ENCODE data around the gene SPSB2. TPM values are rescaled to one million over a fixed set of nuclear protein-coding genes. Genes with fewer than 3 reads are reported as not detected.
"Not testable (repeated sequence)": the region's sequence is repeated elsewhere in the genome, so short reads cannot be mapped to it uniquely, and the experiment has no call there.

Gene SPSB2, protein sequence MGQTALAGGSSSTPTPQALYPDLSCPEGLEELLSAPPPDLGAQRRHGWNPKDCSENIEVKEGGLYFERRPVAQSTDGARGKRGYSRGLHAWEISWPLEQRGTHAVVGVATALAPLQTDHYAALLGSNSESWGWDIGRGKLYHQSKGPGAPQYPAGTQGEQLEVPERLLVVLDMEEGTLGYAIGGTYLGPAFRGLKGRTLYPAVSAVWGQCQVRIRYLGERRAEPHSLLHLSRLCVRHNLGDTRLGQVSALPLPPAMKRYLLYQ
- 2.9 and 8.3 TPM in 2 replicates for total RNA-seq (2014; rRNA removed; shearing (Covaris generic))

DNA sequence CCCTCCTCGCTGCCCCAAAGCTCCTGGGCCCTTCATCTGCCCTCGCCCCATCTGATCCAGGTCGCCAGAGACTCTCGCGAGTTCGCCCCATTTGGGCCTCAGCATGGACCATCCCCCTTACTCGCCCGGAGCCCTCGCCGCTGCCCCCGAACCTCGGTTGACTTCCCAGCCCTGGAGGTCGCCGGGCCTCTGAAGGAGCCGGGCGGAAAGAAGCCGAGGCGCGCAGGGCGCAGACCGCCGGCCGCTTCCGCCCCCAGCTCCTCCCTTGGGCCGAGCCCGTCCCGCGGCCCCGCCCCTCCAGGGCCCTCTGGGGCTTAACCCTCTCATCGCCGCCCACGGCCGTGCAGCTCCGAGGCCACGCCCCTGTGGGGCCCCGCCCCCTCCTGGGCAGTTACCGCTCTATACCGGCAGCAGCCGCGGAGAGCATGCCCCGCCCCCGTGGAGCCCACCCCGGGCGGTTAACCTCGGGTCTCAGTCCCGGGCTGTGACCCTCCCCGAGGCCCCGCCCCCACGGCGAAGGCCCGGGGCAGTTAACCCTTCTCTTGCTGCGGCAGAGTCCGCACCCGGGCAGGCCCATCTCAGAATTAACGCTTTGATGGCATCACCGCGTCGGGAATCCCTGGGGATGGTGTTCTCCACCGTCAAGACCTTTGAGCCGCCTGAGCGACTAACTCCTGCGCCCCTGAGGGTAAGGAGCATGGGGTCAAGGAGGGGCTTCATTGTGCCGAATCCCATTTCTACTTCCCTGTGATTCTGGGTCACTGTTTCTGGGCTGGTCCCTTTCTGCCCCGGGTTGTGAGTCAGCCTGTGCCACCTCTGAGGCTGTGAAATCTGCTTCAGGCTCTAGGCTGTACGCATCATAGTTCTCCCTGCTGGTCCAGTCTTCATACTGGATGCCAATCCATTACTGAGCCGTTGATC is at the start of gene SPSB2:
SPSB2 (minus strand) TSS at position 210 of the 921 bp plus-strand sequence. CDS start 402 bp downstream, outside the sequence.
- peak; percentile 98 for DNase-seq (ENCODE audit: low read depth)

- DNase-seq (ENCODE audit: low read depth): no peak
These were observed 49.2 kb upstream of the SPSB2 start for GRCh38 chr12:6921996-6922946.

- no peak for DNase-seq (ENCODE audit: low read depth)
These were observed 48.4 kb upstream of the SPSB2 start for GRCh38 chr12:6921539-6921938.

DNA sequence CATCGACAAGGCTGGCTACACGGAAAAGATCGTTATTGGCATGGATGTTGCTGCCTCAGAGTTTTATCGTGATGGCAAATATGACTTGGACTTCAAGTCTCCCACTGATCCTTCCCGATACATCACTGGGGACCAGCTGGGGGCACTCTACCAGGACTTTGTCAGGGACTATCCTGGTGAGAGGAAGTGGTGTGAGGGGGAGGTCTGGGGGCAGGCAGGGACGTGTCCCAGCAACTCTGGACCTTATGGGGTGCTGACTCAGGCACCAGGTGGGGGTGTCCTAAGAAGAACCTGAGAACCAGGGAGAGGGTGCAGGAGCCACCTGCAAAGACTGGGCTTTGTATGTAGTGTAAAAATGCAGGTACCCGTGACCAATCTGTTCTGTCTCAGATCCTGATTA is 46.5 kb upstream of the SPSB2 start:
- no peak for DNase-seq (ENCODE audit: low read depth)

DNA sequence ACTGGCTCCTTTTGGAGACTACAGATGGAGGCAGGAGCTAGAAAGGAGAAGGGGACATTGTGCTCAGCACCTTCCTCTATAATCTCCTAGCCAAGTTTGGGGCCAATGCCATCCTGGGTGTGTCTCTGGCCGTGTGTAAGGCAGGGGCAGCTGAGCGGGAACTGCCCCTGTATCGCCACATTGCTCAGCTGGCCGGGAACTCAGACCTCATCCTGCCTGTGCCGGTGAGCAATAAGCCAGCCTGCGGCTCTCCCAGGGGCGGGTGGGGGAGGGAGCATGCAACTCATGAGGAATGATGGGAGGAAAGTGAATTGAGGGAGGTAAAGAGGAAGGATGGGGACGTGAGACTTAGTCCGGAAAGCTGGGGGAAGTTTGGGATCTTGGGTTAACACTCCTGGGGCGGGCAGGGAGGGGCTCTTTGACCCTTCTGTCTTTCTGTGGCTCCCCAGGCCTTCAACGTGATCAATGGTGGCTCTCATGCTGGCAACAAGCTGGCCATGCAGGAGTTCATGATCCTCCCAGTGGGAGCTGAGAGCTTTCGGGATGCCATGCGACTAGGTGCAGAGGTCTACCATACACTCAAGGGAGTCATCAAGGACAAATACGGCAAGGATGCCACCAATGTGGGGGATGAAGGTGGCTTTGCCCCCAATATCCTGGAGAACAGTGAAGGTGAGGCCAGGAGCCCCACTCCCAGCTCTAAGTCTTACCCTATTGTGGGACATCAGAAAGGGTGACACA is 44.6 kb upstream of the SPSB2 start:
- peak; percentile 58 for DNase-seq (ENCODE audit: low read depth)

GRCh38 chr12:6916426-6917200 is 43.5 kb upstream of the SPSB2 start:
- no peak for DNase-seq (ENCODE audit: low read depth)

DNA sequence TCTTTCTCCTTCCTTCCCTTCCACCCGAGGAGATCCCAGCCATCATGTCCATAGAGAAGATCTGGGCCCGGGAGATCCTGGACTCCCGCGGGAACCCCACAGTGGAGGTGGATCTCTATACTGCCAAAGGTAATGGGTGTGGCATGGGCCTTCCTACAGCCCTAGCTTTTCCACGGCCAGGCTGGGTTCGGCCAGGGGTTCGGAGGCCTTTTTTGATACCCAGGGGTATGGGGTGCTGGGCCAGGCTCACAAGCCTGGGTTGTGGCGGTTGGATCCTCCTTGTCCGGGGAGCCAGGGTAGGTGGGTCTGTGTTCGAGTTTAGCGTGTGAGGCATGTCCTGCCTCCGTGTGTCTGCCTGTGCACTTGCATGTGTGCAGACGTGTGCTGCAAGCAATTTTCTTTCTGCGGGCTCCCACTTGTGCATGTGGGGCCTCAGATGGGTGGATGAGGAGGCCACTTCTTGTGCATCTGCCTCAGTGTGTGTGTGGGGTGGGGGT is 42.7 kb upstream of the SPSB2 start:
- DNase-seq (ENCODE audit: low read depth): no peak

DNA sequence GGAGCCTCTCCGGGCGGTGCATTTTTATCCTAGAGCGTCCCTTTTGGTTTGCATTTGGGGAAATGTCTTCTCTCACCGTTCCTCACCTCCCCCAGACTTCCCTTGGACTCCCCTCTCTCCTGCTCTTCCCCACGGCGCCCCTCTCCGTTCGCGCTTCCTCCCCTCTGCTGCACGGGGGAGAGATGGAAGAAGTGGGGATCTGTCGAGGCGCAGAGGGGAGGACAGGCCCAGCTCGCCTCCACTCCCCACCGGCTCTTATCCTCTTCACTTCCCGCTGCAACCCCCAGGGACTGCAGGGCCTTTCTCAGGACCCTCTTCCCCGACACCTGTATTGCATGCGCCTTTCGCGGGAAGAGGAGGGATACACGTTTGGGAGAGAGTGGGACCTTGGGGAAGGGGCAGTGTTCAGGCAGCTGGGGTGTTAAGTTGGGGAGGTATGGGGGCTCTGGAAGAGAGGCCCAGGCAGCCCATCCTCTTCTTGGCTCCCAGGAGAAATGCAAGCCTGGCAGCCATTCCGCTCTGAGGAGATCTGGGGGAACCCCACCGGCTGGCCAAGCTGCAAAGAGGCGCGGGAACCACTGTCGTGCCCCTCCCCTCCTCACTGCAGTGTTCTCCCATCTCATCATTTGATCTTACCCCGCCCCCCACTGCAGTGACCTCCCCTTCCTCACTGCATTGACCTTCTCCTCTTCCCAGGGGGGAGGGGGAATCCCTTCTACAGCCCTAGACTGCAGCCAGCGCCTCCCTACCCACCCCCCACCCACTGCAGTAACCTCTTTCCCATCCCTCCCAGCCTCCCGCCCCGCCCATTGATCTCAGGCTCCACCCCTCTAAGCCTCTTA is 42.1 kb upstream of the SPSB2 start:
- no peak for DNase-seq (ENCODE audit: low read depth)

DNA sequence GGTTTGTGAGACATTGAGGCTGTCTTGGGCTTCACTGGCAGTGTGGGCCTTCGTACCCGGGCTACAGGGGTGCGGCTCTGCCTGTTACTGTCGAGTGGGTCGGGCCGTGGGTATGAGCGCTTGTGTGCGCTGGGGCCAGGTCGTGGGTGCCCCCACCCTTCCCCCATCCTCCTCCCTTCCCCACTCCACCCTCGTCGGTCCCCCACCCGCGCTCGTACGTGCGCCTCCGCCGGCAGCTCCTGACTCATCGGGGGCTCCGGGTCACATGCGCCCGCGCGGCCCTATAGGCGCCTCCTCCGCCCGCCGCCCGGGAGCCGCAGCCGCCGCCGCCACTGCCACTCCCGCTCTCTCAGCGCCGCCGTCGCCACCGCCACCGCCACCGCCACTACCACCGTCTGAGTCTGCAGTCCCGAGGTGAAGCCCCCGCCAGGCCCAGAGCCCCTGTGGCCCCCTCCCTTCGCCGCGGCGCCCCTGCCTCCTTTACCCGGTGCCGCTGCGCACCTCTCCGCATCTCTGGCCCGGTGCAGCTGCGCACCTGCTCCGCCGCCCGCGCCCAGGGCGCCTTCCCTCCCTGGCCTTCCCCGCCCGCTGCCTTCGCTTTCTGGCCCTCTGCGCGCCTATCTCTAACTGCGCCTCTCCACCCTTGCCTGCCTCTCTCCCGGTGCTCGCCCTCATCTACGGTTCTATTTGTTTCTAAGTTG is 41.3 kb upstream of the SPSB2 start, which contains the start of gene ENO2:
ENO2 (plus strand) TSS at position 335 of the 701 bp plus-strand sequence. CDS start 1,253 bp downstream, outside the sequence.
- DNase-seq (ENCODE audit: low read depth): peak; percentile 81

- no peak for DNase-seq (ENCODE audit: low read depth)
These were observed 39.2 kb upstream of the SPSB2 start for GRCh38 chr12:6912164-6912935.

- DNase-seq (ENCODE audit: low read depth): no peak
These were observed 36.5 kb upstream of the SPSB2 start for GRCh38 chr12:6909421-6910145.

DNA sequence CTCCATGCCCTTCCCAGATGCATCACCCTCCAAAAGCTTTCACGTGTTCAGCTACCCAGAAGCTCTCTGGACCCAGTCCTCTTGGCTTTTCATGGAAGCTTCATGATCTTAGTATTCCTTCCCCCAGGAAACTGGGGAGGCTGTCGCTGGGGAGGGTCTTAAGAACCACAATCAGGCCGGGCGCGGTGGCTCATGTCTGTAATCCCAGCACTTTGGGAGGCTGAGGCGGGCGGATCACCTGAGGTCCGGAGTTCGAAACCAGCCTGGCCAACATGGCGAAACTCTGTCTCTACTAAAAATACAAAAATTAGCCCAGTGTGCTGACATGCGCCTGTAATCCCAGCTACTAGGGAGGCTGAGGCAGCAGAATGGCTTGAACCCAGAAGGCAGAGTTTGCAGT is 35.0 kb upstream of the SPSB2 start:
- not testable (repeated sequence) for DNase-seq (ENCODE audit: low read depth)

- DNase-seq (ENCODE audit: low read depth): no peak
These were observed 32.4 kb upstream of the SPSB2 start for GRCh38 chr12:6905414-6906040.

- peak; percentile 96 for DNase-seq (ENCODE audit: low read depth)
These were observed 31.5 kb upstream of the SPSB2 start, which contains the start of gene LRRC23 for GRCh38 chr12:6904280-6905276. TSS of gene LRRC23 (plus strand) at chr12:6904822. CDS start at chr12:6905634, 812 bp downstream.

DNA sequence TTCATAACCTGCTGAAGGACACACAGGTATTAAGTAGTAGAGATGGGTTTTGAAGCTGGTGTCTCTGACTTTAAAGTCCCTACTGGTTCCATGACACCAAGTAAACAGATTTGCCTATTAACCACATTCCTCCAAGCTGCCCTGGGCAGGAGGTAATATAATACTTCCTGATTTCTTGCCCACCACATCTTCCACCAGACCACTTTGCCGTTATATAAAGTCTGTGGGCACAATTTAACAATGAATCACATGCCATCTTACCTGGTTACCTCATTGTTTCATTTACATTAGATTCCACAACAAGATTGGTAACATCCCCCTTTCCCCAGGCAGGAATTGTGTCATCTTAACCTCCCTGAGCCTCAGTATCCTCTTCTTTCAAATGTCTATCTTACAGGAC is 30.6 kb upstream of the SPSB2 start:
- peak; percentile 63 for DNase-seq (ENCODE audit: low read depth)

Measured in Daoy (cell line).